Measurements from ENCODE around the gene DCLK1.

DCLK1 gene

GRCh38 chr13:35771898-35772297 is 359.3 kb downstream of the DCLK1 start:
- TF ChIP-seq POLR2AphosphoS5 (IDR thresholded peaks at IDR 0.05; ENCODE audit: low read depth) (no peak), SPI1 (IDR thresholded peaks at IDR 0.05; ENCODE audit: borderline replicate concordance, low read depth) (no peak), GABPA (IDR thresholded peaks at IDR 0.05; ENCODE audit: low read depth) (no peak), REST (IDR thresholded peaks at IDR 0.05; ENCODE audit: insufficient replicate concordance, low read depth) (no peak), CTCF (IDR thresholded peaks at IDR 0.05; ENCODE audit: insufficient read depth, low read length) (no peak)
- no peak for DNase-seq (ENCODE audit: low read depth in 1 of 2, low spot score in 1 of 2)
- peaks cover 2% of the 10 kb centered on the region for H3K27me3 ChIP-seq (ENCODE audit: insufficient read depth, poor library complexity, severe bottlenecking)
- no peak overlapping the region for H3K4me3 ChIP-seq (replicated peaks; ENCODE audit: insufficient read depth, low read length)
- no peak overlapping the region for H3K27ac ChIP-seq (replicated peaks)

DNA sequence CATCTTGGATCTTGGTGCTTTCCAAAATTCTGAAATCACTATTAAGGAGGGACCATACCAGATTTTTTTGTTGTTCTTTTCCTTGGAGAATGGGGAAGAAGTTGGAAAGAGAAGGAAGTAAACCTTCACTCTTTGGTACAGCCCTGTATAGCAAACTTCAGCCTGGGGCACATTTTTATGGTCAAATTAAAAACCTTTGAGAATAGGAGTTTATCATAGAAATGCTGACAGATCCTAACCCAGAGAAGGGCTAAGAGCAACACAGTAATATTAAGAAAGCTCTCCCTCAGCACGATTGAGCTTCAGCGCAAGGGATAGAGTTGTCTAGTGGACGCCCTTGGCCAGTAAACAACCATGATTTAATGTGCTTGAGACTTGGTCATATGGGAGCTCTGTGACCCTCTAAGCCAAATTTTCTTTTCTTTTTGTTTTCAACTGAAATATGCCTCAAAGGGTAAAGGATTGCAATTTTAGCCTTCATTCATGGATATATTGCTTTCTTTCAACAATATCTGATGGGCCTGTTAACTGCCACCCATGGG is 360.4 kb downstream of the DCLK1 start:
- Histone ChIP-seq H3K27me3 (ENCODE audit: insufficient read depth, poor library complexity, severe bottlenecking) (peaks cover 2% of the 10 kb centered on the region), H3K27ac (replicated peaks) (no peak overlapping the region), H3K4me3 (replicated peaks; ENCODE audit: insufficient read depth, low read length) (no peak overlapping the region)
- no peak for DNase-seq (ENCODE audit: low read depth in 1 of 2, low spot score in 1 of 2)
- TF ChIP-seq SPI1 (IDR thresholded peaks at IDR 0.05; ENCODE audit: borderline replicate concordance, low read depth) (no peak), GABPA (IDR thresholded peaks at IDR 0.05; ENCODE audit: low read depth) (no peak), CTCF (IDR thresholded peaks at IDR 0.05; ENCODE audit: insufficient read depth, low read length) (no peak), POLR2AphosphoS5 (IDR thresholded peaks at IDR 0.05; ENCODE audit: low read depth) (no peak), REST (IDR thresholded peaks at IDR 0.05; ENCODE audit: insufficient replicate concordance, low read depth) (no peak)

GRCh38 chr13:35769812-35770211 is 361.4 kb downstream of the DCLK1 start:
- TF ChIP-seq SPI1 (IDR thresholded peaks at IDR 0.05; ENCODE audit: borderline replicate concordance, low read depth) (no peak), POLR2AphosphoS5 (IDR thresholded peaks at IDR 0.05; ENCODE audit: low read depth) (no peak), GABPA (IDR thresholded peaks at IDR 0.05; ENCODE audit: low read depth) (no peak), CTCF (IDR thresholded peaks at IDR 0.05; ENCODE audit: insufficient read depth, low read length) (no peak), REST (IDR thresholded peaks at IDR 0.05; ENCODE audit: insufficient replicate concordance, low read depth) (no peak)
- H3K27ac ChIP-seq (replicated peaks), result no peak overlapping the region
- DNase-seq (ENCODE audit: low read depth in 1 of 2, low spot score in 1 of 2), result no peak

More at GRCh38 chr13:35769812-35770211, 361.4 kb downstream of the DCLK1 start:
- Histone ChIP-seq H3K4me3 (replicated peaks; ENCODE audit: insufficient read depth, low read length) (no peak overlapping the region), H3K27me3 (ENCODE audit: insufficient read depth, poor library complexity, severe bottlenecking) (peaks cover 2% of the 10 kb centered on the region)
